ENCODE data around the gene CUL7.

GRCh38 chr6:43059168-43060033 lies 5.8 kb upstream of the CUL7 start, which contains the start of the genes KLC4 and MRPL2:
- no peak for TF ChIP-seq CTCF (conservative IDR thresholded peaks at IDR 0.05; ENCODE audit: low read length)
- TF ChIP-seq EZH2phosphoT487 (IDR thresholded peaks at IDR 0.05; ENCODE audit: borderline replicate concordance, low read depth, low read length) = no peak
